Hepatocyte (in vitro differentiated cells): ENCODE measurements around the gene SAMD15. TPM values are rescaled to one million over a fixed set of nuclear protein-coding genes. Genes with fewer than 3 reads are reported as not detected.

Experiments used
- DNase-seq: peaks from one replicate; pipeline ENCODE4 v3.0.0-alpha.2; 2016; ENCODE audit warnings: low spot score
- H2AFZ ChIP-seq: fragments of 200-600 bp; sonication (generic); 2 replicates; pipeline ENCODE4 v1.6.0; 2016; ENCODE audit warnings: antibody characterized with exemption, mild to moderate bottlenecking
- H3K27ac ChIP-seq: fragments of 200-600 bp; sonication (generic); 2 replicates; pipeline ENCODE4 v1.5.1; 2016; ENCODE audit warnings: mild to moderate bottlenecking
- H3K27me3 ChIP-seq: fragments of 200-600 bp; sonication (generic); 2 replicates; pipeline ENCODE4 v1.6.1; 2016
- H3K36me3 ChIP-seq: fragments of 200-600 bp; sonication (generic); replicated peaks from 2 replicates; pipeline ENCODE4 v1.5.1; 2016; ENCODE audit warnings: low read depth; ENCODE audit not compliant: insufficient read depth
- H3K4me1 ChIP-seq: fragments of 200-600 bp; sonication (generic); 2 replicates; pipeline ENCODE4 v1.5.1; 2016; ENCODE audit warnings: mild to moderate bottlenecking, moderate library complexity; ENCODE audit not compliant: insufficient read depth
- H3K4me2 ChIP-seq: fragments of 200-600 bp; sonication (generic); 2 replicates; pipeline ENCODE4 v1.6.0; 2016
- H3K4me3 ChIP-seq: fragments of 200-600 bp; sonication (generic); 2 replicates; pipeline ENCODE4 v1.5.1; 2016; ENCODE audit warnings: mild to moderate bottlenecking
- H3K79me2 ChIP-seq: fragments of 200-600 bp; sonication (generic); 2 replicates; pipeline ENCODE4 v1.6.0; 2017; ENCODE audit warnings: mild to moderate bottlenecking
- H3K9me2 ChIP-seq: fragments of 200-600 bp; sonication (generic); replicated peaks from 2 replicates; pipeline ENCODE4 v1.6.0; 2017; ENCODE audit warnings: mild to moderate bottlenecking; ENCODE audit not compliant: insufficient read depth
- H3K9me3 ChIP-seq: fragments of 200-600 bp; sonication (generic); 2 replicates; pipeline ENCODE4 v1.5.1; 2016; ENCODE audit warnings: low read depth, mild to moderate bottlenecking
- H4K20me1 ChIP-seq: fragments of 200-600 bp; sonication (generic); 2 replicates; pipeline ENCODE4 v1.6.0; 2016; ENCODE audit warnings: mild to moderate bottlenecking; ENCODE audit not compliant: insufficient read depth, poor library complexity, severe bottlenecking
- CTCF ChIP-seq: fragments of 200-600 bp; sonication (generic); IDR thresholded peaks from 2 replicates; pipeline ENCODE4 v1.5.1; 2016; ENCODE audit warnings: antibody characterized with exemption, mild to moderate bottlenecking; ENCODE audit not compliant: poor library complexity
- EZH2 ChIP-seq: fragments of 200-600 bp; sonication (generic); IDR thresholded peaks from 2 replicates; pipeline ENCODE4 v1.6.1; 2016; ENCODE audit warnings: antibody characterized with exemption, mild to moderate bottlenecking, borderline replicate concordance
- EZH2phosphoT487 ChIP-seq: fragments of 200-600 bp; sonication (generic); IDR thresholded peaks from one replicate; pipeline ENCODE4 v1.6.1; 2018; ENCODE audit warnings: antibody characterized with exemption, mild to moderate bottlenecking, low read depth, moderate library complexity; ENCODE audit not compliant: unreplicated experiment, severe bottlenecking
- WGBS: methylation state at CpG from one replicate; pipeline ENCODE4 v1.1.6; 2016; ENCODE audit warnings: low lambda C conversion rate; ENCODE audit errors: missing lambda C conversion rate; 5-methylcytosine and 5-hydroxymethylcytosine counted together
- polyA plus RNA-seq: library from polyadenylated mRNA; unstranded; fragments of >200 nt; fragmentation: Nextera tagmentation; extraction: Ambion mirVana; gene quantifications from 2 replicates; pipeline ENCODE4 v1.2.1, GENCODE V29; 2016
- total RNA-seq: library from RNA; depleted of rRNA; stranded (reverse); fragments of >200 nt; gene quantifications from 2 replicates; pipeline ENCODE4 v1.2.3, GENCODE V29; 2014

The SAMD15 gene
- total and polyA plus RNA-seq, 2 experiments from 2014 or later = 0.90 to 2.2 TPM

DNA sequence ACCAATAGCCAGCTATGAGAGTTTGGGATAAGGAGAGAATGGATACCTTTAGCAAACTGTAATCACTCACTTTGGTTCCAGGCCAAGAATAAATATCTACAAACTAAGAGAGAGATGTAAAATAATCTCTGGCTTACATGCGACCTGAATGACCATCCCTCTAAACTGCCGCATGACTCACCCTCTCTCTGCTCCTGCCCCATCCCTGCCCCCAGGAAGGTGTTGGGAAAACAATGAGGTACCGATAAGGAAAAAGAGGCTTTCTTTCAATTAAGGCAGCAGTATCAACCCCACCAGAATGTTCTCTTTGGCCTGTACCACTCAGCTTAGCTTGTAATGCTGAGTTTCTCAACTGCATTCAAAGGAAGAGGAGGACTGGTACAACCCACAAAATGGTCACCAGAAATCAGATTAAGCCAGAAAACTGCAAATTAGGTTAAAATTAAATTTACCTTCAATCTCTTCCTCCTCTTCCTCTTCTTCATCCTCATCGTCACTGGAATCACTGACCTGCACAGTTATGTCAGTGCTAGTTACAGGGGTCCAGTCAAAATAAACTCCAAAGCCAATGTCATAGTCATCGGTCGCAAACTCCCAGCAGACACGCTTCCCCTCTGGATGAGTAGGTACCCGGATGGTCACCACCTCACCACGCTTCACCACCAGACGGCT, 34.3 kb upstream of the SAMD15 start:
- Histone ChIP-seq H3K79me2 (no peaks in the 10 kb centered on the region), H3K4me1 (peaks cover 22% of the 10 kb centered on the region), H3K36me3 (no peaks in the 10 kb centered on the region), H3K9me2 (no peaks in the 10 kb centered on the region), H3K4me3 (no peak overlapping the region), H2AFZ (no peak overlapping the region), H3K4me2 (no peak overlapping the region), H3K27ac (peak overlapping the region; percentile 32), H3K9me3 (no peaks in the 10 kb centered on the region), H4K20me1 (no peaks in the 10 kb centered on the region), H3K27me3 (no peaks in the 10 kb centered on the region)
- WGBS = 79% methylated on average over 10 of the region's 10 CpGs
- no peak for TF ChIP-seq EZH2phosphoT487
- TF ChIP-seq EZH2 = no peak
- TF ChIP-seq CTCF = no peak
- DNase-seq = no peak

DNA sequence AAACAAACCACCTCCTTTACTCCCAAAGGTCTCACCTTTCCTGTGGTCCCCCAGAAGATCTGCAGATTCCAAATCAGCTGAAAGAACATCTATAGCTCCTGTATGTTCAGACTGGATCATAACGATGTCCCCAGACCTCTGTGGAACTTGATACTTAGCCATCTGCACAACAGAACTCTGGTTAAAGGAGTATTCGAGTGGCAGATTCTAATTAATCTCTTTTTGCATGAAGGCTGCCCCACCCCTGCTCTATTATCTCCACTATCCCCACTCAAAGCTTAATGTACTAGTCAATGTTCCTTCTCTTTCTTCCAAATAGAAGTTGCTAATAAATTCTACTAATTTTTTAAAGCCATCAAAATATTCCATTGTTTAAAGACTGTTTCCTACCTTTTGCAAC, 33.5 kb upstream of the SAMD15 start:
- H3K4me1 ChIP-seq = peaks cover 16% of the 10 kb centered on the region
- TF ChIP-seq CTCF = no peak
- TF ChIP-seq EZH2 = no peak
- no peak for TF ChIP-seq EZH2phosphoT487
- H3K4me2 ChIP-seq = no peak overlapping the region
- H3K27ac ChIP-seq = peak overlapping the region; percentile 40
- no peaks in the 10 kb centered on the region for H3K79me2 ChIP-seq
- DNase-seq = no peak
- WGBS = 93% methylated on average over 2 of the region's 2 CpGs
- H3K36me3 ChIP-seq = no peaks in the 10 kb centered on the region
- no peaks in the 10 kb centered on the region for H3K9me3 ChIP-seq
- no peaks in the 10 kb centered on the region for H4K20me1 ChIP-seq
- H2AFZ ChIP-seq = no peak overlapping the region
- H3K4me3 ChIP-seq = no peak overlapping the region
- no peaks in the 10 kb centered on the region for H3K27me3 ChIP-seq
- H3K9me2 ChIP-seq = no peaks in the 10 kb centered on the region

GRCh38 chr14:77344377-77344996, 32.7 kb upstream of the SAMD15 start:
- peak overlapping the region; percentile 40 for H3K27ac ChIP-seq
- 61% methylated on average over 3 of the region's 3 CpGs for WGBS
- no peaks in the 10 kb centered on the region for H3K36me3 ChIP-seq

More at GRCh38 chr14:77344377-77344996, 32.7 kb upstream of the SAMD15 start:
- peaks cover 11% of the 10 kb centered on the region for H3K4me1 ChIP-seq
- H3K27me3 ChIP-seq = no peaks in the 10 kb centered on the region
- H4K20me1 ChIP-seq = no peaks in the 10 kb centered on the region
- no peak overlapping the region for H3K4me3 ChIP-seq
- H3K4me2 ChIP-seq = peak overlapping the region; percentile 27
- no peak for DNase-seq
- H3K79me2 ChIP-seq = no peaks in the 10 kb centered on the region
- no peaks in the 10 kb centered on the region for H3K9me2 ChIP-seq
- no peak overlapping the region for H2AFZ ChIP-seq
- TF ChIP-seq EZH2phosphoT487 (no peak), EZH2 (no peak), CTCF (no peak)
- no peaks in the 10 kb centered on the region for H3K9me3 ChIP-seq
